Muscle of arm (tissue), 12 donors: ENCODE results near the gene PANK3. TPM values are rescaled to one million over a fixed set of nuclear protein-coding genes. Genes with fewer than 3 reads are reported as not detected.

Experiments
- polyA plus RNA-seq, 12 donors: library from polyadenylated mRNA; unstranded; fragments of 120-200 nt; gene quantifications; one replicate each; pipeline ENCODE4 v1.2.1, GENCODE V29; 2013; ENCODE audit not compliant: insufficient read length in 12 of 12

Gene PANK3
- polyA plus RNA-seq, 12 donors, result 34.2 to 51.8 (median 45.9) TPM; not detected in 1

Other genes starting within 250 kb of the PANK3 start
- 10 to 100 TPM in 11 of 12 donors, not detected in 1; 31.5 to 78.1 (median 61.7) TPM for gene RARS1, start 92.9 kb downstream of the PANK3 start, polyA plus RNA-seq
- gene FBLL1, start 50.1 kb downstream of the PANK3 start, polyA plus RNA-seq, result 1 to 10 TPM in 3 of 12 donors, under 1 TPM in 7, not detected in 2; 0.29 to 2.2 (median 0.88) TPM